Activated B cell treated with CpG ODN at 0.5 μM for 24 hours (primary cell): ENCODE measurements around the gene TBPL2. TPM values are rescaled to one million over a fixed set of nuclear protein-coding genes. Genes with fewer than 3 reads are reported as not detected.

Source experiments
- ATAC-seq: fragments of 200-7000 bp; cut with Tn5 transposase; one replicate; pipeline ENCODE4 v1.10.0; 2021; ENCODE audit warnings: low read depth, mild to moderate bottlenecking, moderate library complexity
- CTCF ChIA-PET: fragments of 350-600 bp; sonication (Branson Sonifier 250); formaldehyde crosslinking; loops from one replicate; lab custom pipeline; 2021; ENCODE audit warnings: antibody characterized with exemption; lab: Charles Lee
- POLR2A ChIA-PET: fragments of 350-600 bp; sonication (Branson Sonifier 250); formaldehyde crosslinking; loops from one replicate; lab custom pipeline; 2021; ENCODE audit warnings: antibody characterized with exemption; lab: Charles Lee
- DNase-seq: peaks from one replicate; pipeline ENCODE4 v3.0.0; 2022
- H3K27ac Mint-ChIP-seq: one replicate; pipeline ENCODE4 v1.8.0; 2020; ENCODE audit warnings: mixed read lengths
- H3K27me3 Mint-ChIP-seq: one replicate; pipeline ENCODE4 v1.8.0; 2021; ENCODE audit warnings: mixed read lengths
- H3K36me3 Mint-ChIP-seq: one replicate; pipeline ENCODE4 v1.8.0; 2021; ENCODE audit warnings: low read depth, mixed read lengths
- H3K4me1 Mint-ChIP-seq: one replicate; pipeline ENCODE4 v1.8.0; 2021; ENCODE audit warnings: mixed read lengths
- H3K4me3 Mint-ChIP-seq: one replicate; pipeline ENCODE4 v1.8.0; 2020; ENCODE audit warnings: mild to moderate bottlenecking, mixed read lengths
- H3K9me3 Mint-ChIP-seq: one replicate; pipeline ENCODE4 v1.8.0; 2020; ENCODE audit warnings: mixed read lengths
- CTCF ChIP-seq: fragments of 200-600 bp; IDR thresholded peaks from one replicate; pipeline ENCODE4 v1.8.0; 2022; ENCODE audit warnings: antibody characterized with exemption, mild to moderate bottlenecking
- intact Hi-C: fragments of 100-400 bp; cut with micrococcal nuclease; formaldehyde crosslinking; loops from one replicate; pipeline ENCODE4 v1.15.1; 2024
- total RNA-seq: library from RNA; stranded (reverse); gene quantifications from 2 replicates; pipeline ENCODE4 v1.2.3, GENCODE V29; 2022

Gene TBPL2
- total RNA-seq, 1 donor from 2014 or later, result not detected

GRCh38 chr14:55441286-55441685, 870 bp upstream of the TBPL2 start:
- Mint-ChIP-seq H3K4me3 (no peak overlapping the region), H3K27ac (no peak overlapping the region), H3K4me1 (no peaks in the 10 kb centered on the region), H3K9me3 (no peaks in the 10 kb centered on the region), H3K36me3 (no peaks in the 10 kb centered on the region), H3K27me3 (peaks cover 6% of the 10 kb centered on the region)
- no peak for ATAC-seq
- CTCF ChIA-PET, result no interaction called here
- intact Hi-C loops, result no loop called here
- DNase-seq, result no peak
- POLR2A ChIA-PET, result no interaction called here
- no peak for TF ChIP-seq CTCF

GRCh38 chr14:55438066-55438683, 2.2 kb downstream of the TBPL2 start:
- H3K4me1 Mint-ChIP-seq, result peaks cover 7% of the 10 kb centered on the region
- ChIA-PET POLR2A (no interaction called here), CTCF (interaction anchor here (1.0 to 1.4 kb wide), 2 partner anchors 8 to 1037 kb away, joined by 3 read pairs; no protein-coding TSS in a partner anchor)
- no peak overlapping the region for H3K4me3 Mint-ChIP-seq
- ATAC-seq (no peak), DNase-seq (no peak)
- intact Hi-C loops, result loop anchor here (1.0 to 2.0 kb wide), 2 partner anchors 903 to 1036 kb away; no protein-coding TSS in a partner anchor
- no peak overlapping the region for H3K27ac Mint-ChIP-seq
- H3K36me3 Mint-ChIP-seq, result no peaks in the 10 kb centered on the region
- H3K9me3 Mint-ChIP-seq, result no peaks in the 10 kb centered on the region
- TF ChIP-seq CTCF, result no peak
- H3K27me3 Mint-ChIP-seq, result peaks cover 6% of the 10 kb centered on the region

- TF ChIP-seq CTCF, result no peak
- Mint-ChIP-seq H3K27me3 (peaks cover 6% of the 10 kb centered on the region), H3K27ac (no peak overlapping the region), H3K9me3 (no peaks in the 10 kb centered on the region), H3K4me1 (peaks cover 7% of the 10 kb centered on the region), H3K4me3 (no peak overlapping the region), H3K36me3 (no peaks in the 10 kb centered on the region)
- DNase-seq (no peak), ATAC-seq (no peak)
- ChIA-PET CTCF (interaction anchor here (1.0 to 1.4 kb wide), 2 partner anchors 9 to 1038 kb away, joined by 3 read pairs; no protein-coding TSS in a partner anchor), POLR2A (no interaction called here)
- intact Hi-C loops, result no loop called here
Observed at GRCh38 chr14:55436931-55437330, 3.5 kb downstream of the TBPL2 start.

GRCh38 chr14:55436519-55436918, 3.9 kb downstream of the TBPL2 start:
- Mint-ChIP-seq H3K27ac (no peak overlapping the region), H3K4me3 (no peak overlapping the region), H3K36me3 (no peaks in the 10 kb centered on the region), H3K27me3 (peaks cover 6% of the 10 kb centered on the region), H3K9me3 (no peaks in the 10 kb centered on the region), H3K4me1 (peaks cover 7% of the 10 kb centered on the region)
- DNase-seq (no peak), ATAC-seq (no peak)
- ChIA-PET CTCF (no interaction called here), POLR2A (no interaction called here)
- TF ChIP-seq CTCF, result no peak
- intact Hi-C loops, result no loop called here

GRCh38 chr14:55434805-55435174, 5.6 kb downstream of the TBPL2 start:
- Mint-ChIP-seq H3K9me3 (no peaks in the 10 kb centered on the region), H3K36me3 (no peaks in the 10 kb centered on the region), H3K4me1 (peaks cover 7% of the 10 kb centered on the region), H3K4me3 (no peak overlapping the region), H3K27me3 (peaks cover 3% of the 10 kb centered on the region), H3K27ac (no peak overlapping the region)
- no peak for DNase-seq
- CTCF ChIA-PET, result interaction anchor here (0.6 to 1.5 kb wide), 2 partner anchors 11 to 1631 kb away, joined by 3 to 4 read pairs; no protein-coding TSS in a partner anchor
- ATAC-seq, result no peak
- intact Hi-C loops, result no loop called here
- no peak for TF ChIP-seq CTCF
- POLR2A ChIA-PET, result interaction anchor here (0.6 kb wide), 1 partner anchor 107 kb away, joined by 7 read pairs; no protein-coding TSS in a partner anchor
